HFFc6 (cell line): Measurements from ENCODE around the gene HES2. TPM values are rescaled to one million over a fixed set of nuclear protein-coding genes. Genes with fewer than 3 reads are reported as not detected.
A peak's percentile ranks its signal among the peaks of the same experiment; 100 is the strongest.

Experiments used
- DNase-seq: peaks from one replicate; pipeline ENCODE4 v3.0.0-alpha.2; 2018
- H3K27ac Mint-ChIP-seq: 2 replicates; pipeline ENCODE4 v1.8.0; 2020; ENCODE audit warnings: mild to moderate bottlenecking, mixed read lengths
- H3K27me3 Mint-ChIP-seq: 2 replicates; pipeline ENCODE4 v1.8.0; 2021; ENCODE audit warnings: mild to moderate bottlenecking, moderate library complexity, mixed read lengths; ENCODE audit not compliant: insufficient read depth
- H3K36me3 Mint-ChIP-seq: 2 replicates; pipeline ENCODE4 v1.8.0; 2021; ENCODE audit warnings: low read depth, mixed read lengths
- H3K4me1 Mint-ChIP-seq: 2 replicates; pipeline ENCODE4 v1.8.0; 2020; ENCODE audit warnings: low read depth, mixed read lengths
- H3K4me3 Mint-ChIP-seq: 2 replicates; pipeline ENCODE4 v1.8.0; 2020; ENCODE audit warnings: mild to moderate bottlenecking, moderate library complexity, mixed read lengths
- H3K9me3 Mint-ChIP-seq: 2 replicates; pipeline ENCODE4 v1.8.0; 2020; ENCODE audit warnings: mild to moderate bottlenecking, mixed read lengths
- total RNA-seq, 6 experiments: library from RNA; stranded (reverse); fragmentation: NEBNext Ultra II Directional; extraction: Animal tissue kit (Norgen Biotek cat#: 25700); gene quantifications; 2 replicates in 1 of 6; 3 replicates in 5 of 6; pipeline ENCODE4 v1.2.3, GENCODE V29; 2021
- TF ChIP-seq, protein P1 (sequence below): fragments of 200-600 bp; sonication (generic); IDR thresholded peaks from 2 replicates; pipeline ENCODE4 v1.5.0; 2021; ENCODE audit warnings: antibody characterized with exemption, mild to moderate bottlenecking

Gene HES2
- total RNA-seq, 6 experiments from 2014 or later = 0.14 to 0.35 (median 0.30) TPM; not detected in 2

DNA sequence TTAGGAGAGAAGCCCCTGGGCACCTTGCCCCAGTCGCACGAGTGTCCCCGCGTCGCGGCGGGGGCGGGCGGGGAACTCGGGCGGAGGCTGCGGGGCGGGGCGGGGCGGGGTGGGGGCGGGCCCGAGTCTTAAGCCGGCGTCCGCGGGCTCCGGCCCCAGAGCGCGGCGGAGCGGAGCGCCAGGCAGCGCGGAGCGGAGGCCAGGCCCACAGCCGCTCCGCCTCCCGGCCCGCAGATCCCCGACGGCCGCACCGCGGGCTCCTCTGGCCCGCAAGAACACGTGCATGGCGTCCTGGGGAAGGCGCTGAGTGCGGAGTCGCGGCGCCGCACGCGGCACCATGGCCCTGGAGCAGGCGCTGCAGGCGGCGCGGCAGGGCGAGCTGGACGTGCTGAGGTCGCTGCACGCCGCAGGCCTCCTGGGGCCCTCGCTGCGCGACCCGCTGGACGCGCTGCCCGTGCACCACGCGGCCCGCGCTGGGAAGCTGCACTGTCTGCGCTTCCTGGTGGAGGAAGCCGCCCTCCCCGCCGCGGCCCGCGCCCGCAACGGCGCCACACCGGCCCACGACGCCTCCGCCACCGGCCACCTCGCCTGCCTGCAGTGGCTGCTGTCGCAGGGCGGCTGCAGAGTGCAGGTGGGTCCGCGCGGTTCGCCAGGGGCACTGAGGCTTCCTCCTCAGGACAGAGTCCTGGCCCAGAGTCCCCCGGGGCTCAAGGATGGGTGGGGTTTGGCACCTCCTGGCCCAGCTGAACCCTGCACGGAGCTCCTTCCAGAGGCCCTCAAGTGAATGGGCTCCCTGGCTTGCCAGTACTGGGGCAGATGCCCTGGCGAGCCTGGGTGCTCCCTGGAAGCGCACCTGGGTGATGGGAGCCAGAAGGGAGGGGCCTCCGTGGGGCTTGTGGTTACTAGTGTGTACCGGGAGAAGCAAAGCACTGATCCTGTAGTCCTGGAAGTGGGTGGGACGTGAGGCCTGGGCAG, 5.2 kb upstream of the HES2 start, which contains the start of gene ESPN:
Gene ESPN, plus strand, starts transcription at position 158 of the 975 bp plus-strand sequence. Its CDS starts 180 bp downstream, at position 338.
- Mint-ChIP-seq H3K4me3 (no peak within 1 kb of the TSS), H3K36me3 (no peaks in the 10 kb centered on the region), H3K27ac (no peak within 1 kb of the TSS), H3K9me3 (no peaks in the 10 kb centered on the region), H3K27me3 (peaks cover 38% of the 10 kb centered on the region), H3K4me1 (peaks cover 15% of the 10 kb centered on the region)
- DNase-seq = no peak
- TF ChIP-seq, protein P1, sequence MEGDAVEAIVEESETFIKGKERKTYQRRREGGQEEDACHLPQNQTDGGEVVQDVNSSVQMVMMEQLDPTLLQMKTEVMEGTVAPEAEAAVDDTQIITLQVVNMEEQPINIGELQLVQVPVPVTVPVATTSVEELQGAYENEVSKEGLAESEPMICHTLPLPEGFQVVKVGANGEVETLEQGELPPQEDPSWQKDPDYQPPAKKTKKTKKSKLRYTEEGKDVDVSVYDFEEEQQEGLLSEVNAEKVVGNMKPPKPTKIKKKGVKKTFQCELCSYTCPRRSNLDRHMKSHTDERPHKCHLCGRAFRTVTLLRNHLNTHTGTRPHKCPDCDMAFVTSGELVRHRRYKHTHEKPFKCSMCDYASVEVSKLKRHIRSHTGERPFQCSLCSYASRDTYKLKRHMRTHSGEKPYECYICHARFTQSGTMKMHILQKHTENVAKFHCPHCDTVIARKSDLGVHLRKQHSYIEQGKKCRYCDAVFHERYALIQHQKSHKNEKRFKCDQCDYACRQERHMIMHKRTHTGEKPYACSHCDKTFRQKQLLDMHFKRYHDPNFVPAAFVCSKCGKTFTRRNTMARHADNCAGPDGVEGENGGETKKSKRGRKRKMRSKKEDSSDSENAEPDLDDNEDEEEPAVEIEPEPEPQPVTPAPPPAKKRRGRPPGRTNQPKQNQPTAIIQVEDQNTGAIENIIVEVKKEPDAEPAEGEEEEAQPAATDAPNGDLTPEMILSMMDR = no peak

DNA sequence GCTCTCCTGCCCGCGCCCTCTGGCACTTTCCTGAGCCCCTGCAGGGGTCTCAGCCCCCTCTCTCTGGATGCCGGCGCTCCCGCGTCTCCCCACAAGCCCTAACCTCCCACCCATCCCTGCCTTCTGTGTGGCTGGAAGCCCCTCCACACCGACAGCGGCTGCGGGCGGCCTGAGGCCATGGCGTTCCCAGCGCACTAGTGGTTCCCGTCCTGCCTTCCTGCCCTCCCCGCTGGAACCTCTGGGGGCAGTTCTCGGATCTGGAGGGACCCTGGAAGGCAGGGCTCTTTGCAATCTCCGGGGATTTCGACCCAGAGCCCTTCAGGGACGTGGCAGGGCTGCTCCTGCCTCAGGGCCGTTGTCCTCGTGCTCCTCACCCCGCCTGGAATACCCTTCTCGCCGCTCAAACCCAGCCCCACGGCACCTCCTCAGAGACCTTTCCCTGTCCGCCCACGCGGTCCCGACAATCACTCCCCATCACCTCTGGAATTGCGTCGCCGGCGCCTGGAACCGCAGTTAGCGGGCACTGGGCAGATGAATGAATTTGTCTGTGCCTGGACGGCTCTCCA, 4.4 kb upstream of the HES2 start:
- no peak overlapping the region for H3K27ac Mint-ChIP-seq
- peaks cover 35% of the 10 kb centered on the region for H3K27me3 Mint-ChIP-seq
- no peaks in the 10 kb centered on the region for H3K9me3 Mint-ChIP-seq

GRCh38 chr1:6423321-6423999, 3.7 kb upstream of the HES2 start:
- no peak overlapping the region for H3K27ac Mint-ChIP-seq
- peaks cover 15% of the 10 kb centered on the region for H3K4me1 Mint-ChIP-seq
- peak; percentile 12 for DNase-seq
- TF ChIP-seq, protein P1 = peak; percentile 82
- H3K9me3 Mint-ChIP-seq = no peaks in the 10 kb centered on the region
- no peak overlapping the region for H3K4me3 Mint-ChIP-seq
- H3K27me3 Mint-ChIP-seq = peaks cover 37% of the 10 kb centered on the region
- H3K36me3 Mint-ChIP-seq = no peaks in the 10 kb centered on the region

More for the DNA sequence above, 4.4 kb upstream of the HES2 start:
- Mint-ChIP-seq H3K4me3 (no peak overlapping the region), H3K36me3 (no peaks in the 10 kb centered on the region), H3K4me1 (peaks cover 15% of the 10 kb centered on the region)
- DNase-seq = no peak
- TF ChIP-seq, protein P1 = no peak

DNA sequence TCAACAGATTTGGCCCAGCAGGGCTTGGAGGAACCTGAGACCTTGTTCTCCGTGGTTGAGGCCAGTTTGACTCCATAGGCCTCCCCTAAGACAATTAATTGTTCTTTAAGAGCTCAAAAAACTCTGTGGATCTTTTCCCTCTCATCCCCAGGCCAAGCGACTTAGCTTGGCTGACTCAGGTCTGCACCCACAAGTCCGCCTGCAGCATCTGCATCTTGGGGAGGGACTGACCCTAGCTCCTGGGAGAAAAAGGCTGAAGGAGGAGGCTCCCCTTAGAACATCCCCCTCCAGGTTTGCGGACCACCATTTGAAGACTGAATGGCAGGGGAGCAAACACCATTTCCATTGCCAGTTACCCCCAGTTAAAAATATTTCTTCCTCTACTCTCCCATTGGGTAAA, 1.5 kb upstream of the HES2 start:
- H3K36me3 Mint-ChIP-seq = no peaks in the 10 kb centered on the region
- H3K27ac Mint-ChIP-seq = no peak overlapping the region
- TF ChIP-seq, protein P1 = no peak
- no peaks in the 10 kb centered on the region for H3K9me3 Mint-ChIP-seq
- no peak overlapping the region for H3K4me3 Mint-ChIP-seq
- DNase-seq = no peak
- H3K4me1 Mint-ChIP-seq = peaks cover 15% of the 10 kb centered on the region
- H3K27me3 Mint-ChIP-seq = peaks cover 44% of the 10 kb centered on the region

GRCh38 chr1:6420454-6421042, 829 bp upstream of the HES2 start:
- Mint-ChIP-seq H3K4me1 (peaks cover 19% of the 10 kb centered on the region), H3K27me3 (peaks cover 46% of the 10 kb centered on the region), H3K9me3 (no peaks in the 10 kb centered on the region), H3K27ac (no peak overlapping the region), H3K36me3 (no peaks in the 10 kb centered on the region), H3K4me3 (no peak overlapping the region)
- no peak for DNase-seq
- TF ChIP-seq, protein P1 = no peak
